Colonic mucosa (tissue), 4 donors: ENCODE data around the gene TMPRSS12. TPM values are rescaled to one million over a fixed set of nuclear protein-coding genes. Genes with fewer than 3 reads are reported as not detected.
"Not testable (repeated sequence)": the region's sequence is repeated elsewhere in the genome, so short reads cannot be mapped to it uniquely, and the experiment has no call there.

ENCODE experiments used
- DNase-seq: peaks from one replicate; pipeline ENCODE4 v3.0.0-alpha.2; 2020
- H3K27ac ChIP-seq: fragments of 200-600 bp; one replicate; pipeline ENCODE4 v1.8.0; 2021
- H3K27me3 ChIP-seq: fragments of 200-600 bp; one replicate; pipeline ENCODE4 v1.8.0; 2021
- H3K36me3 ChIP-seq: fragments of 200-600 bp; one replicate; pipeline ENCODE4 v1.8.0; 2021
- H3K4me1 ChIP-seq: fragments of 200-600 bp; one replicate; pipeline ENCODE4 v1.8.0; 2021; ENCODE audit warnings: mild to moderate bottlenecking
- H3K4me3 ChIP-seq: fragments of 200-600 bp; one replicate; pipeline ENCODE4 v1.8.0; 2021
- H3K9ac ChIP-seq, 2 donors: one replicate each; pipeline ENCODE4 v1.7.0; 2013; ENCODE audit warnings: control low read depth in 2 of 2, low read depth in 2 of 2, low read length in 2 of 2
- H3K9me3 ChIP-seq: fragments of 200-600 bp; one replicate; pipeline ENCODE4 v1.8.0; 2021
- intact Hi-C: fragments of 100-400 bp; cut with DNase I; formaldehyde crosslinking; loops from one replicate; pipeline ENCODE4 v1.14.1; 2022
- total RNA-seq, 2 donors: library from RNA; stranded (reverse); fragmentation: NEBNext Ultra II Directional in 1 of 2; extraction: Animal tissue kit (Norgen Biotek cat#: 25700) in 1 of 2; gene quantifications; one replicate each; pipeline ENCODE4 v1.2.1, GENCODE V29; 2021
- TF ChIP-seq, protein P1 (sequence below): fragments of 200-600 bp; IDR thresholded peaks from one replicate; pipeline ENCODE4 v1.8.0; 2022; ENCODE audit warnings: antibody characterized with exemption, mild to moderate bottlenecking
- donor health status: healthy.
- donor health status: DM: no; HTN: no; CAD: no.
- donor health status: DM: no; HTN: no; CAD: no.

The TMPRSS12 gene
- total RNA-seq, 2 donors from 2014 or later, result not detected

GRCh38 chr12:50865266-50865665 is 22.5 kb downstream of the TMPRSS12 start:
- intact Hi-C loops, result no loop called here
- H3K9ac ChIP-seq, result no peak overlapping the region
- H3K4me1 ChIP-seq, result no peaks in the 10 kb centered on the region
- no peaks in the 10 kb centered on the region for H3K36me3 ChIP-seq
- TF ChIP-seq, protein P1, sequence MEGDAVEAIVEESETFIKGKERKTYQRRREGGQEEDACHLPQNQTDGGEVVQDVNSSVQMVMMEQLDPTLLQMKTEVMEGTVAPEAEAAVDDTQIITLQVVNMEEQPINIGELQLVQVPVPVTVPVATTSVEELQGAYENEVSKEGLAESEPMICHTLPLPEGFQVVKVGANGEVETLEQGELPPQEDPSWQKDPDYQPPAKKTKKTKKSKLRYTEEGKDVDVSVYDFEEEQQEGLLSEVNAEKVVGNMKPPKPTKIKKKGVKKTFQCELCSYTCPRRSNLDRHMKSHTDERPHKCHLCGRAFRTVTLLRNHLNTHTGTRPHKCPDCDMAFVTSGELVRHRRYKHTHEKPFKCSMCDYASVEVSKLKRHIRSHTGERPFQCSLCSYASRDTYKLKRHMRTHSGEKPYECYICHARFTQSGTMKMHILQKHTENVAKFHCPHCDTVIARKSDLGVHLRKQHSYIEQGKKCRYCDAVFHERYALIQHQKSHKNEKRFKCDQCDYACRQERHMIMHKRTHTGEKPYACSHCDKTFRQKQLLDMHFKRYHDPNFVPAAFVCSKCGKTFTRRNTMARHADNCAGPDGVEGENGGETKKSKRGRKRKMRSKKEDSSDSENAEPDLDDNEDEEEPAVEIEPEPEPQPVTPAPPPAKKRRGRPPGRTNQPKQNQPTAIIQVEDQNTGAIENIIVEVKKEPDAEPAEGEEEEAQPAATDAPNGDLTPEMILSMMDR, result no peak
- H3K4me3 ChIP-seq, result no peak overlapping the region
- no peaks in the 10 kb centered on the region for H3K9me3 ChIP-seq
- no peak overlapping the region for H3K27ac ChIP-seq
- DNase-seq, result no peak
- H3K27me3 ChIP-seq, result no peaks in the 10 kb centered on the region

DNA sequence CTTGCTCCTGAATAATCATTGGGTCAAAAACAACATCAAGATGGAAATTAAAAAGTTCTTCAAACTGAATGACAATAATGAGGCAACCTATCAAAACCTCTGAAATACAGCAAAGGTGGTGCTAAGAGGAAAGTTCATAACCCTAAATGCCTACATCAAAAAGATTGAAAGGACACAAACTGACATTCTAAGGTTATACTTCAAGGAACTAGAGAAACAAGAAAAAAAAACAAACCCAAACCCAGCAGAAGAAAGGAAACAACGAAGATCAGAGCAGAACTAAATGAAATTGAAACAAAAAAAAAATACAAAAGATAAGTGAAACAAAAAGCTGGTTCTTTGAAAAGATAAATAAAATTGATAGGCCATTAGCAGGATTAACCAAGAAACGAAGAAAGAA is 26.2 kb downstream of the TMPRSS12 start:
- H3K27me3 ChIP-seq, H3K4me3 ChIP-seq, H3K9ac ChIP-seq, H3K27ac ChIP-seq, H3K4me1 ChIP-seq, H3K9me3 ChIP-seq, H3K36me3 ChIP-seq, intact Hi-C loops, DNase-seq: not testable (repeated sequence)

- Histone ChIP-seq H3K9ac (no peak overlapping the region), H3K27ac (no peak overlapping the region), H3K27me3 (no peaks in the 10 kb centered on the region), H3K36me3 (no peaks in the 10 kb centered on the region), H3K4me1 (no peaks in the 10 kb centered on the region), H3K9me3 (no peaks in the 10 kb centered on the region), H3K4me3 (no peak overlapping the region)
- TF ChIP-seq, protein P1, result no peak
- no peak for DNase-seq
- intact Hi-C loops, result no loop called here
These were observed 39.8 kb downstream of the TMPRSS12 start for GRCh38 chr12:50882563-50882962.

GRCh38 chr12:50887191-50887590 is 44.5 kb downstream of the TMPRSS12 start:
- Histone ChIP-seq H3K9ac (no peak overlapping the region), H3K36me3 (no peaks in the 10 kb centered on the region), H3K4me1 (no peaks in the 10 kb centered on the region), H3K27ac (no peak overlapping the region), H3K27me3 (no peaks in the 10 kb centered on the region), H3K4me3 (no peak overlapping the region), H3K9me3 (no peaks in the 10 kb centered on the region)
- TF ChIP-seq, protein P1, result no peak
- DNase-seq, result no peak
- intact Hi-C loops, result no loop called here

- Histone ChIP-seq H3K4me1 (no peaks in the 10 kb centered on the region), H3K4me3 (no peak overlapping the region), H3K27ac (no peak overlapping the region), H3K27me3 (no peaks in the 10 kb centered on the region), H3K36me3 (no peaks in the 10 kb centered on the region), H3K9me3 (no peaks in the 10 kb centered on the region), H3K9ac (no peak overlapping the region)
- intact Hi-C loops, result no loop called here
- no peak for DNase-seq
- TF ChIP-seq, protein P1, result no peak
These were observed 45.9 kb downstream of the TMPRSS12 start for GRCh38 chr12:50888666-50889065.

- no peak overlapping the region for H3K4me3 ChIP-seq
- no peak for DNase-seq
- intact Hi-C loops, result no loop called here
- TF ChIP-seq, protein P1, result no peak
- no peaks in the 10 kb centered on the region for H3K9me3 ChIP-seq
- H3K4me1 ChIP-seq, result no peaks in the 10 kb centered on the region
- H3K36me3 ChIP-seq, result no peaks in the 10 kb centered on the region
- no peaks in the 10 kb centered on the region for H3K27me3 ChIP-seq
- no peak overlapping the region for H3K27ac ChIP-seq
- no peak overlapping the region for H3K9ac ChIP-seq
These were observed 51.5 kb downstream of the TMPRSS12 start for GRCh38 chr12:50894241-50894640.
